ENCODE results near the gene CANT1.

CANT1 gene

GRCh38 chr17:79009397-79010303 is at the start of gene CANT1:
TSS of gene CANT1 (minus strand) at chr17:79009764. CDS start at chr17:78997622, 12,142 bp downstream.
- peak; percentile 24 for DNase-seq

GRCh38 chr17:79057737-79058385 is 48.3 kb upstream of the CANT1 start:
- DNase-seq: no peak

GRCh38 chr17:79055197-79055596 is 45.6 kb upstream of the CANT1 start:
- DNase-seq: no peak

GRCh38 chr17:79054200-79054960 is 44.8 kb upstream of the CANT1 start:
- DNase-seq: no peak

GRCh38 chr17:79053251-79053925 is 43.8 kb upstream of the CANT1 start:
- no peak for DNase-seq

- DNase-seq: no peak
Observed at GRCh38 chr17:79052131-79052530, 42.6 kb upstream of the CANT1 start.

GRCh38 chr17:79051306-79051705 is 41.7 kb upstream of the CANT1 start:
- DNase-seq: no peak

- no peak for DNase-seq
Observed at GRCh38 chr17:79050551-79050950, 41.0 kb upstream of the CANT1 start.

- DNase-seq: no peak
Observed at GRCh38 chr17:79049821-79050220, 40.3 kb upstream of the CANT1 start.

GRCh38 chr17:79048826-79049755 is 39.5 kb upstream of the CANT1 start:
- DNase-seq: no peak

GRCh38 chr17:79047923-79048825 is 38.6 kb upstream of the CANT1 start:
- no peak for DNase-seq

- DNase-seq: no peak
Observed at GRCh38 chr17:79047291-79047920, 37.8 kb upstream of the CANT1 start.

GRCh38 chr17:79046916-79047280 is 37.3 kb upstream of the CANT1 start:
- no peak for DNase-seq

GRCh38 chr17:79046197-79046915 is 36.8 kb upstream of the CANT1 start:
- no peak for DNase-seq

GRCh38 chr17:79045842-79046196 is 36.3 kb upstream of the CANT1 start:
- DNase-seq: peak; percentile 58

- DNase-seq: no peak
Observed at GRCh38 chr17:79045001-79045729, 35.6 kb upstream of the CANT1 start.

- DNase-seq: no peak
Observed at GRCh38 chr17:79044462-79044861, 34.9 kb upstream of the CANT1 start.

- DNase-seq: no peak
Observed at GRCh38 chr17:79043931-79044320, 34.4 kb upstream of the CANT1 start.
